HepG2 (cell line): ENCODE results near the gene SMTNL1. TPM values are rescaled to one million over a fixed set of nuclear protein-coding genes. Genes with fewer than 3 reads are reported as not detected.

ENCODE experiments used
- CENPT ChIP-seq: sonication (generic); formaldehyde crosslinking; IDR thresholded peaks from 2 replicates; pipeline ENCODE4 v1.8.0; 2022; ENCODE audit warnings: low read depth, mild to moderate bottlenecking, moderate library complexity, missing genetic modification reagents
- DR1 ChIP-seq: sonication (generic); formaldehyde crosslinking; IDR thresholded peaks from 2 replicates; pipeline ENCODE4 v1.8.0; 2021; ENCODE audit warnings: mild to moderate bottlenecking, missing genetic modification reagents, inconsistent platforms
- ISX ChIP-seq: sonication (generic); formaldehyde crosslinking; conservative IDR thresholded peaks from 2 replicates; pipeline ENCODE4 v1.5.0; 2020; ENCODE audit warnings: missing genetic modification reagents
- KDM5B ChIP-seq: sonication (generic); formaldehyde crosslinking; IDR thresholded peaks from 2 replicates; pipeline ENCODE4 v1.4.0; 2020; ENCODE audit warnings: missing genetic modification reagents, mild to moderate bottlenecking, borderline replicate concordance
- KMT2A ChIP-seq: sonication (generic); formaldehyde crosslinking; IDR thresholded peaks from 2 replicates; pipeline ENCODE4 v1.4.0; 2020; ENCODE audit warnings: missing genetic modification reagents
- MXD4 ChIP-seq: IDR thresholded peaks from 2 replicates; pipeline ENCODE4 v1.6.1; 2016; ENCODE audit warnings: mild to moderate bottlenecking, missing biosample characterization, missing genetic modification reagents
- POLR2AphosphoS2 ChIP-seq: IDR thresholded peaks from 2 replicates; pipeline ENCODE4 v1.6.1; 2011; ENCODE audit warnings: low read depth, low read length, improper control_type of control experiment
- RARA ChIP-seq: IDR thresholded peaks from 2 replicates; pipeline ENCODE4 v1.6.1; 2016; ENCODE audit warnings: missing genetic modification reagents, missing compliant biosample characterization
- SOX6 ChIP-seq, 2 experiments: fragments of 450-650 bp in 1 of 2; sonication (generic) in 1 of 2; formaldehyde crosslinking in 1 of 2; IDR thresholded peaks; 2 replicates each; pipeline versions ENCODE4 v1.4.0 to v1.6.1; 2017 to 2020; ENCODE audit warnings: antibody characterized with exemption in 1 of 2, mild to moderate bottlenecking in 1 of 2, missing genetic modification reagents in 1 of 2
- TARDBP ChIP-seq: sonication (generic); formaldehyde crosslinking; IDR thresholded peaks from 2 replicates; pipeline ENCODE4 v1.8.0; 2022; ENCODE audit warnings: mild to moderate bottlenecking, missing genetic modification reagents
- ZBTB42 ChIP-seq: sonication (generic); formaldehyde crosslinking; IDR thresholded peaks from 2 replicates; pipeline ENCODE4 v1.5.0; 2020; ENCODE audit warnings: mild to moderate bottlenecking, missing genetic modification reagents
- ZFYVE20 ChIP-seq: sonication (generic); formaldehyde crosslinking; IDR thresholded peaks from 2 replicates; pipeline ENCODE4 v1.8.0; 2023; ENCODE audit warnings: low read depth, mild to moderate bottlenecking, moderate library complexity, missing genetic modification reagents, borderline replicate concordance
- ZNF124 ChIP-seq: sonication (generic); formaldehyde crosslinking; IDR thresholded peaks from 2 replicates; pipeline ENCODE4 v1.4.0; 2020; ENCODE audit warnings: missing genetic modification reagents
- ZNF282 ChIP-seq: fragments of 450-650 bp; IDR thresholded peaks from 2 replicates; pipeline ENCODE4 v1.6.1; 2018; ENCODE audit not compliant: partially characterized antibody
- ZNF33B ChIP-seq: sonication (generic); formaldehyde crosslinking; IDR thresholded peaks from 2 replicates; pipeline ENCODE4 v1.5.1; 2020; ENCODE audit warnings: mild to moderate bottlenecking, missing genetic modification reagents
- ZNF75D ChIP-seq: sonication (generic); formaldehyde crosslinking; IDR thresholded peaks from 2 replicates; pipeline ENCODE4 v1.8.1; 2023; ENCODE audit warnings: missing genetic modification reagents, mild to moderate bottlenecking, borderline replicate concordance
- polyA plus RNA-seq, 8 experiments: library from polyadenylated mRNA; depleted of rRNA in 3 of 8; stranded (reverse) in 7 of 8; unstranded in 1 of 8; fragments of >200 nt; fragmentation: Illumina TruSeq in 4 of 8; extraction: Trizol in 4 of 8; gene quantifications; 2 replicates each; pipeline versions ENCODE4 v1.2.1 to v1.2.3, GENCODE V29; 2011 to 2016; ENCODE audit warnings: low read depth in 4 of 8, missing spikeins in 1 of 8, mixed read lengths in 1 of 8; ENCODE audit not compliant: insufficient read depth in 1 of 8
- total RNA-seq, 5 experiments: library from RNA; depleted of rRNA; stranded (reverse); fragments of >200 nt; fragmentation: Illumina TruSeq; extraction: Trizol; gene quantifications; 2 replicates each; pipeline ENCODE4 v1.2.3, GENCODE V29; 2016; ENCODE audit warnings: low read depth in 1 of 5
- TF ChIP-seq, protein P1 (sequence below): sonication (generic); formaldehyde crosslinking; IDR thresholded peaks from 2 replicates; pipeline ENCODE4 v1.4.0; 2020; ENCODE audit warnings: missing genetic modification reagents, borderline replicate concordance
- TF ChIP-seq, protein P2 (sequence below): sonication (generic); formaldehyde crosslinking; IDR thresholded peaks from 2 replicates; pipeline ENCODE4 v1.9.0; 2022; ENCODE audit warnings: missing genetic modification reagents, mild to moderate bottlenecking, borderline replicate concordance
- TF ChIP-seq, protein P3 (sequence below), 2 experiments: sonication (generic) in 1 of 2; formaldehyde crosslinking in 1 of 2; IDR thresholded peaks; 2 replicates each; pipeline versions ENCODE4 v1.4.0 to v1.6.1; 2016 to 2020; ENCODE audit warnings: borderline replicate concordance in 1 of 2, low read depth in 1 of 2, mild to moderate bottlenecking in 1 of 2, missing genetic modification reagents in 1 of 2
- TF ChIP-seq, protein P4 (sequence below): sonication (generic); formaldehyde crosslinking; IDR thresholded peaks from 2 replicates; pipeline ENCODE4 v1.5.0; 2020; ENCODE audit warnings: missing genetic modification reagents

The SMTNL1 gene
- total and polyA plus RNA-seq, 2 of the 13 experiments (the other 11 are each of a cell fraction or from before 2014, with no cell fraction given), result 0.04 TPM; not detected in 1

DNA sequence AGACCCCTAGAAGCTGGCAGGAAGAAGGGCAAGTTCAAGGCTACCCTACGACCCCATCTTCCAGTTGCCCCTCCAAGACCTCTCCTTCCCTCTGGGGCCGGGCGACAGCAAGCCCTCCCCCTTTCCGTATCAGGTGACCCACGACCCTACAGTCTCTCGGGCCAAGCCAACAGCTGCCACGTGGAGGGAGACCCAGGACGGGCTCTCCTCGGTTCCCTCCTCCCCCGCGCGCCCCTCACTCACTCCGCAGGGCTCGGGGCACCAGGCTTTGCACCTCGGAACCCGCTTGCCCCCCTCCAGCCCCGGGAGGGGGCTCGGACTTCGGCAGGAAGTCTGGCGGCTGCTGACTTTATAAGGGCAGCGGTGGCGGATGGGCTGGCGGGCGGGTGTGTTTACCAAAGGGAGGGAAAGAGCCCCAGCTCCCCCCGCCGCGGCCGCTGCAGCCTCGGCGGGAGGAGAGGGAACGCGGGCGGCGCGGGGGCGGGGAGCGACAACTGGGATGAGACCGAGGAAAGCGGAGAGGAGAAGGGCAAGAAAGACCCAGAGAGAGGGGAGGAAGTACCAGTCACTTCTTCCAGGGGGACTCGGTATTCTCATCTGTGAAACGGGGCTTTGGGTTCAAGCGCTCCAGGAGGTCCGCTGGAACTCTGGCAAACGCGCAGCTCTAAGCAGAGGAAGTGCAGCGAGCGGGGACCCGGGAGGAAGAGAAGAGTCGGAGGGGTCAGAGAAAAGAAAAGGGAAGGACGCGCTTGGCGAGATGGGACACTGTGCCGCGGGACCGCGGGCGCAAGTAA lies 22.7 kb upstream of the SMTNL1 start (continued):
- TF ChIP-seq POLR2AphosphoS2 (no peak), CENPT (CRISPR knock-in tag) (no peak), MXD4 (peak; percentile 79), SOX6 (IDR thresholded peaks at IDR 0.05) (no peak), SOX6 (CRISPR knock-in tag; IDR thresholded peaks at IDR 0.05) (peak; percentile 58), ISX (CRISPR knock-in tag) (no peak; the same call in 1 of the 2 replicates), ZNF75D (CRISPR knock-in tag) (no peak), KMT2A (peak; percentile 60; the same call in 1 of the 2 replicates), ZNF282 (no peak), ZBTB42 (CRISPR knock-in tag) (peak; percentile 89), RARA (CRISPR knock-in tag) (peak; percentile 52), ZNF124 (CRISPR knock-in tag) (no peak), ZFYVE20 (CRISPR knock-in tag) (no peak), ZNF33B (CRISPR knock-in tag) (0 out of 2 replicates have a peak, but pooled peaks have one; percentile 19), KDM5B (CRISPR knock-in tag) (no peak), TARDBP (no peak; the same call in 1 of the 2 replicates), DR1 (no peak)
- TF ChIP-seq, protein P1, sequence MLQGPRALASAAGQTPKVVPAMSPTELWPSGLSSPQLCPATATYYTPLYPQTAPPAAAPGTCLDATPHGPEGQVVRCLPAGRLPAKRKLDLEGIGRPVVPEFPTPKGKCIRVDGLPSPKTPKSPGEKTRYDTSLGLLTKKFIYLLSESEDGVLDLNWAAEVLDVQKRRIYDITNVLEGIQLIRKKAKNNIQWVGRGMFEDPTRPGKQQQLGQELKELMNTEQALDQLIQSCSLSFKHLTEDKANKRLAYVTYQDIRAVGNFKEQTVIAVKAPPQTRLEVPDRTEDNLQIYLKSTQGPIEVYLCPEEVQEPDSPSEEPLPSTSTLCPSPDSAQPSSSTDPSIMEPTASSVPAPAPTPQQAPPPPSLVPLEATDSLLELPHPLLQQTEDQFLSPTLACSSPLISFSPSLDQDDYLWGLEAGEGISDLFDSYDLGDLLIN, result no peak
- TF ChIP-seq, protein P2, sequence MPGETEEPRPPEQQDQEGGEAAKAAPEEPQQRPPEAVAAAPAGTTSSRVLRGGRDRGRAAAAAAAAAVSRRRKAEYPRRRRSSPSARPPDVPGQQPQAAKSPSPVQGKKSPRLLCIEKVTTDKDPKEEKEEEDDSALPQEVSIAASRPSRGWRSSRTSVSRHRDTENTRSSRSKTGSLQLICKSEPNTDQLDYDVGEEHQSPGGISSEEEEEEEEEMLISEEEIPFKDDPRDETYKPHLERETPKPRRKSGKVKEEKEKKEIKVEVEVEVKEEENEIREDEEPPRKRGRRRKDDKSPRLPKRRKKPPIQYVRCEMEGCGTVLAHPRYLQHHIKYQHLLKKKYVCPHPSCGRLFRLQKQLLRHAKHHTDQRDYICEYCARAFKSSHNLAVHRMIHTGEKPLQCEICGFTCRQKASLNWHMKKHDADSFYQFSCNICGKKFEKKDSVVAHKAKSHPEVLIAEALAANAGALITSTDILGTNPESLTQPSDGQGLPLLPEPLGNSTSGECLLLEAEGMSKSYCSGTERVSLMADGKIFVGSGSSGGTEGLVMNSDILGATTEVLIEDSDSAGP (CRISPR knock-in tag), result peak; percentile 27; the same call in 1 of the 2 replicates
- TF ChIP-seq, protein P3, sequence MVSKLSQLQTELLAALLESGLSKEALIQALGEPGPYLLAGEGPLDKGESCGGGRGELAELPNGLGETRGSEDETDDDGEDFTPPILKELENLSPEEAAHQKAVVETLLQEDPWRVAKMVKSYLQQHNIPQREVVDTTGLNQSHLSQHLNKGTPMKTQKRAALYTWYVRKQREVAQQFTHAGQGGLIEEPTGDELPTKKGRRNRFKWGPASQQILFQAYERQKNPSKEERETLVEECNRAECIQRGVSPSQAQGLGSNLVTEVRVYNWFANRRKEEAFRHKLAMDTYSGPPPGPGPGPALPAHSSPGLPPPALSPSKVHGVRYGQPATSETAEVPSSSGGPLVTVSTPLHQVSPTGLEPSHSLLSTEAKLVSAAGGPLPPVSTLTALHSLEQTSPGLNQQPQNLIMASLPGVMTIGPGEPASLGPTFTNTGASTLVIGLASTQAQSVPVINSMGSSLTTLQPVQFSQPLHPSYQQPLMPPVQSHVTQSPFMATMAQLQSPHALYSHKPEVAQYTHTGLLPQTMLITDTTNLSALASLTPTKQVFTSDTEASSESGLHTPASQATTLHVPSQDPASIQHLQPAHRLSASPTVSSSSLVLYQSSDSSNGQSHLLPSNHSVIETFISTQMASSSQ (IDR thresholded peaks at IDR 0.05; ENCODE audit: low read depth), result no peak
- TF ChIP-seq, protein P3 (CRISPR knock-in tag; IDR thresholded peaks at IDR 0.05; ENCODE audit: borderline replicate concordance), result peak; percentile 57; the same call in 1 of the 2 replicates
- TF ChIP-seq, protein P4, sequence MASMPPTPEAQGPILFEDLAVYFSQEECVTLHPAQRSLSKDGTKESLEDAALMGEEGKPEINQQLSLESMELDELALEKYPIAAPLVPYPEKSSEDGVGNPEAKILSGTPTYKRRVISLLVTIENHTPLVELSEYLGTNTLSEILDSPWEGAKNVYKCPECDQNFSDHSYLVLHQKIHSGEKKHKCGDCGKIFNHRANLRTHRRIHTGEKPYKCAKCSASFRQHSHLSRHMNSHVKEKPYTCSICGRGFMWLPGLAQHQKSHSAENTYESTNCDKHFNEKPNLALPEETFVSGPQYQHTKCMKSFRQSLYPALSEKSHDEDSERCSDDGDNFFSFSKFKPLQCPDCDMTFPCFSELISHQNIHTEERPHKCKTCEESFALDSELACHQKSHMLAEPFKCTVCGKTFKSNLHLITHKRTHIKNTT (CRISPR knock-in tag), result no peak
